GM12873 (cell line): ENCODE measurements around the gene EEF1AKMT2.

Experiments used
- TF ChIP-seq, protein P1 (sequence below): IDR thresholded peaks from 2 replicates; pipeline ENCODE4 v1.5.1; 2012; ENCODE audit warnings: low read depth, mild to moderate bottlenecking, moderate library complexity, low read length, control low read depth; ENCODE audit not compliant: insufficient read depth; ENCODE audit errors: missing control alignments

Gene EEF1AKMT2

DNA sequence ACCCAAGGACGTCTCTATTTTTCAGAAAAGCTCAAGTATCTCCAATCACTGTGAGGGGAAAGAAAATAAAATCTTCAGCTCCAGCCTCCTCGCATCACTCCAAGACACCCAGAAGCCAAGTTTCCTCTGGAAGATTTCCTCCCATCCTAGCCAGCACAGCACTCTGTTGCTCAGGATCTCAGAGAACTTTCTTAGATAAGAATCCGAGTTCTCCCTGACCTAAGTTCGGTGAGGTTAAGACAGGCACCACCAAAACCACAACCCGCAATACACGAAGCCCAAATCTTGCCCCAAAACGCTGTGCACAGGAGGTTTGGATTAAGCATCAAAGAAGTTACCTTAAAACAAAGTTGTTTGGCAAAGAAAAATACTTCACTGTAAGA lies 51.7 kb downstream of the EEF1AKMT2 start:
- TF ChIP-seq, protein P1, sequence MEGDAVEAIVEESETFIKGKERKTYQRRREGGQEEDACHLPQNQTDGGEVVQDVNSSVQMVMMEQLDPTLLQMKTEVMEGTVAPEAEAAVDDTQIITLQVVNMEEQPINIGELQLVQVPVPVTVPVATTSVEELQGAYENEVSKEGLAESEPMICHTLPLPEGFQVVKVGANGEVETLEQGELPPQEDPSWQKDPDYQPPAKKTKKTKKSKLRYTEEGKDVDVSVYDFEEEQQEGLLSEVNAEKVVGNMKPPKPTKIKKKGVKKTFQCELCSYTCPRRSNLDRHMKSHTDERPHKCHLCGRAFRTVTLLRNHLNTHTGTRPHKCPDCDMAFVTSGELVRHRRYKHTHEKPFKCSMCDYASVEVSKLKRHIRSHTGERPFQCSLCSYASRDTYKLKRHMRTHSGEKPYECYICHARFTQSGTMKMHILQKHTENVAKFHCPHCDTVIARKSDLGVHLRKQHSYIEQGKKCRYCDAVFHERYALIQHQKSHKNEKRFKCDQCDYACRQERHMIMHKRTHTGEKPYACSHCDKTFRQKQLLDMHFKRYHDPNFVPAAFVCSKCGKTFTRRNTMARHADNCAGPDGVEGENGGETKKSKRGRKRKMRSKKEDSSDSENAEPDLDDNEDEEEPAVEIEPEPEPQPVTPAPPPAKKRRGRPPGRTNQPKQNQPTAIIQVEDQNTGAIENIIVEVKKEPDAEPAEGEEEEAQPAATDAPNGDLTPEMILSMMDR: no peak

DNA sequence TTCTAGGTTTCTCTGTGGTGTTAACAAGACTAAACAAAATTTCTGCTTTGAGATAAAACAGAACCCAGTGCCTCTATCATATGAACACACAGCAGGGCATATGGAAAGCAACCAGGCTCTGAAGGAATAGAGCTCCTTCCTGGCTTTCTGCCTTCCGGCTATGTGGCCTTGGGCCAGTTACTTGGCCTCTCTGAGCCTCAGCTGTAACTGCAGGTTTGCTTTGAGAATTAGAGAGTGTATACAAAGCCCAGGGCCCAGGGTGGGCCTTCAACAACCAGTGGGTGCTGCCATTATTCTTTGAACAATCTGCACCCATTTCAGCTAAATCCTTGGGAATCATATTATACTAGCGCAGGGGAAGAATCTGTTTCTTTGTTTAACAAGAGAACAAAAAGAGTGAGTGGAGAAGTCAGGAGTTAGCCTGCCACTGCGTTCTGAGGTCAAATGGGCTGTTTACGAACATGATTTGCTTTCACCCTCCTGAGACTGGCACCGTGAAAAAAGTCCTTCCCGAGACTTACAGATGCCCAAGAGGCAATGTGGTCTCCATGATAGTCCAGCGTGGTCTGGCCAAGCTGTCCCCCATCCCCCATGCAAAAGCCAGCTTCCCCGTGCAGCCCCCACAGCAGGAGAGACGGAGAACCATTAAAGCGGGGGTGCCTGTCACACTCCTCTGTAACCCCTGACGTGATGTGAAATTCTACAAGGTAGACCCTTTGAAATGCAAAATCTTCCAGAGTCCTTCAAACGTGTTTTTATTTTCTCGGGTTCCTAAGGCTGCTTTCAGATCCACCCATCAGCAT lies 52.4 kb downstream of the EEF1AKMT2 start:
- TF ChIP-seq, protein P1: no peak

DNA sequence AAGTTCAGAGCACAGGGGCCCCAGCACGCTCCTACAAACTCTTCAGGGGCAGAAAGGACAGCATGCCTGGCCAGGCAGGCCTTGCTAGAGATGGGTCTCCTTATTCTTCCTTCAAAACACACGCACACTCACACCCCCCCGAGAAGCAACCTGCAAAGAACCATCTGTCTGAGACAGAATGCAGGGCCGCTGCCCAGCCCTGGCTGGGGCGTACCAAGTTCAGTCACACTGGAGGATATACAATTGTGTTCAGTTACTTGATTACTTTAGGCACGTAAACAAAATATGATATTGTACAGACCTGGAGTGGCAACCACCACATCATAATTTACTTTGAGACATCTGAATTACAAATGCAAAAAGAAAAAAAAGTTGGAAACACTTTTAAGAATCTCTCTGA lies 53.2 kb downstream of the EEF1AKMT2 start:
- TF ChIP-seq, protein P1: no peak

DNA sequence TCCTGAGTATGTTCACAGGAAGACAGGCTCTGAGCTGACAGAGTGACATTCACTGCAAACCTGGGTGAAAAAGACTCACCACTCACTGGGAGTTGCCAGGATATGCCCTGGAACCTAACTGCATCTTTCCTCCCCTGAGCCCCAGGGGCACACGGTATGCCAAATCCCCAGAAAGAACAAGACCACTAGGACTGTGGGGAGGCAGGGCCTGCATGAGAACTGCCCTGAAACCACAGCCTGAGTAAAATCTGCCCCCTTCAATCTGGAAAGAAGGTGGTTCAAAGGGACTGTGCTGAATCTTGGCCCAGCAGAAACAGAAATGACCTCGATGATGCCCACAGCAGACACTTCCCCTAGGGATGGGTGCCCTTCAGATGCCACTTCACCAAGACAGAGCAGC lies 54.0 kb downstream of the EEF1AKMT2 start:
- TF ChIP-seq, protein P1: no peak

DNA sequence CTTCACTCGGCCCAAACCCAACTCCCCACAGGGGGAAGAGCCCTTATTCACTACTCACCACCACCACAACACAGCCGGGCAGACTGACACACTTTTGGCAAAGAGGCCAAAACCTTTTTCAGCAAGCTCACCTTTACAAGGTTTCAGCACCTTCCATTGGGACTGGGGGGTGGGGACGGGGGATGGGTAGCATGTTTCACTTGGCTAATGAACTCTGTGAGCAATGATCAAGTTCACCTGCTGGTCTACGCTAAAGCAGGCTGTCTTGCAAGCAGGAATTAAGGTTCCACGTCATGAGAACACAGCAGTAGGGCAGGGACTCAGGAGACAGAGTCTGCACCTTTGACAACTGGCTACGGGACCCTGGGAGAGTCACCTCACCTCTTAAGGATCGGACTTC lies 54.5 kb downstream of the EEF1AKMT2 start:
- TF ChIP-seq, protein P1: no peak

DNA sequence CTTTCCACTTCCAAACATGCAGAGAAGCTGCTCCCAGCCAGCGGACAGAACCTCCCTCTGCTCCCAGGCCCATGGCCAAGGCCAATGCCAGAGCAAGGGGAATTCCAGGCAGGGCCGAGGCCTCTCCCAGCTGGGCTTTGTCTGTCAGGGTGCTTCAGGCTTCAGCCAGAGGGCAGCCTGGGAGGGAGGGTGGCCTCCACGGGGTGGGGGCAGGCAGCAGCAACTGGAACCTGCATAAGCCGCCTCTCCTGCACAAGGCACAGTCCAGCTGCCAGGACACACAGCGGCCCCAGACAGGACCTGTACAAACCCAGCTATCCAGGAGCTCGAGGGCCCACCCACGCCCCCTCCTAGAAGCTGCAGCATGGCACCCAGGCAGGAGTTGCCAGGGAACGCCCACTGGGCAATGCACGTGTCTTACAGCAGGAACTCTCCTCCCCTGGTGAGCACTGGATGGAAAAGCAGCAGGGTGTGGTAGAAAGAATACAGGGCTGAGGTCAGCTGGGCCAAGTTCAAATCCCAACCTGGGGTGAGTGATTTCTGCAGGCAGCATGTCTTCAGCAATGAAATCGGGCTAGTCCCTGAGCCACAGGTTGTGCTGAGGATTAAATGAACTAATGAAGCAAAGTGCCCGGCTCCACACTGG lies 55.1 kb downstream of the EEF1AKMT2 start:
- TF ChIP-seq, protein P1: no peak

DNA sequence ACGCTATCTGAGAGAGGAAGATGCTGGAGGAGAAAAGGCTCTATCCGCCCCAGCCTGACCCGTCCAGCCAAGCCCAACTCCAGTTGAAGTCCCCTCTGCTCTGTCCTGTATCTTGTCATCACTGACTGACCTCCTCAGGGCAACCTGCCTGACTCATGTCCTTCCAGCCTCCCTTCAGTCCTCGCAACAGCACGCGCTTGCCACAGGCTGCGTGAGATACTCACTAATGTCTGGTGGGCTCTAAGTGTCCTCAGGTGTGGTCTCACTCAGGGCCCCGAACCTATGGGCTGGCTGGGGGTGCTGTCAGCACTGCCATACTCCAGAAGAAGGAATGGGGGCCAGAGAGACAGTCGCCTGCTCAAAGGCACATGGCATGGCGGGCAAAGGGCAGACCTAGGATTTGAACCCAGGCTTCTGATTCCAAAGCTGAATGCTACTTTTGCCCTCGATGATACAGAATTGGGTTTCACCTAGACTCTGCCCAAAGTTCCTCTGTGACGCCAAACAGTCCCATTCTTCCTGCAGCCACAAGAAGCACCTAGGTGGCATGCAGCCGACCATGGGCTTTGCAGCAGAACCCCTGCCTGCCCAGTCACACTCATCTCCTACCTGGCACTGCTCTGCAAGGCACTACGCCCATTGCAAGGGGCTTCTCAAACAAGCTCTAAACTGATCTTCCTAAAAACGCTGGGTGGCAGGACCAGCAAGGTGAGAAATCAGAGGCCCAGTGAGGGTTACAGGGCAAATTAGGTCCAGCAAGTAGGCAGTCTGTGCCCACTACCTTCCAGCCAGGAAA lies 56.0 kb downstream of the EEF1AKMT2 start:
- TF ChIP-seq, protein P1: no peak
